GM19328 (cell line): ENCODE measurements around the gene PCNX4.

Experiments used
- ATAC-seq: cut with Tn5 transposase; IDR thresholded peaks from one replicate; pipeline ENCODE4 v1.9.1; 2021; ENCODE audit warnings: mild to moderate bottlenecking, moderate library complexity; ENCODE audit not compliant: unreplicated experiment

Gene PCNX4

DNA sequence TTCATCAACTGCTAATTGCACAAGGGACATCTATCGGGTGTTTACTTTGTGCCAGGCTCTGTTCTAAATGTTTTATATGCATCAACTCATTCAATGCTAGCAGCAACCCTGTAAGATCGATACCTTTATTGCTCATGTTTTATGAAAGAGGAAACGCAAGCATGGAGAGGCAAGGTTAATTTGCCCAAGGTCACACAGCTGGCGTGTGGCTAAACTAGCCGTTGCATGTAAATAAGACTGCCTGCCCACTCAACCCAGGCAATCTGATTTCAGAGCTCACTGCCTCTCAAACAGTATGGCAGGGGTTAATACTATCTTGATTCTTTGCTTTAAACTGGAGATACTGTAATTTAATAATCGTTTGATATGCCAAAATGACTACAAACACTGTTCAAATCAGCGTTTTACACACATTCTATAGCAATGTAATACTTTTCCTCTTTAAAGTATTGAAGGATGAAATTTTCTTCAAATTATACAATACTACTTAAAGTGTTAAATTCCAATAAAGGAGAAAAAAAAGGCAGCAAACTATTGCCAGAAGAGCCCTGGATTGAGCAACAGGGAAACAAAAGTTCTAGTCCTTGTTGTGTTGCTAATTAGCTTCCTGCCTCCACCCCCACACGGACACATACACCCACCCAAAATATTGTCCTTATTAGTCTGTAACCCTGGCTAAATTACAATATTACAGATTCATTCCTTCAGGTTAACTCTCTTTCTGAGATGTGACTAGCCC is 112.5 kb downstream of the PCNX4 start:
- ATAC-seq = peak; percentile 62

- peak; percentile 57 for ATAC-seq
These were observed 113.4 kb downstream of the PCNX4 start for GRCh38 chr14:60204843-60205774.

- no peak for ATAC-seq
These were observed 114.5 kb downstream of the PCNX4 start for GRCh38 chr14:60206249-60206670.

DNA sequence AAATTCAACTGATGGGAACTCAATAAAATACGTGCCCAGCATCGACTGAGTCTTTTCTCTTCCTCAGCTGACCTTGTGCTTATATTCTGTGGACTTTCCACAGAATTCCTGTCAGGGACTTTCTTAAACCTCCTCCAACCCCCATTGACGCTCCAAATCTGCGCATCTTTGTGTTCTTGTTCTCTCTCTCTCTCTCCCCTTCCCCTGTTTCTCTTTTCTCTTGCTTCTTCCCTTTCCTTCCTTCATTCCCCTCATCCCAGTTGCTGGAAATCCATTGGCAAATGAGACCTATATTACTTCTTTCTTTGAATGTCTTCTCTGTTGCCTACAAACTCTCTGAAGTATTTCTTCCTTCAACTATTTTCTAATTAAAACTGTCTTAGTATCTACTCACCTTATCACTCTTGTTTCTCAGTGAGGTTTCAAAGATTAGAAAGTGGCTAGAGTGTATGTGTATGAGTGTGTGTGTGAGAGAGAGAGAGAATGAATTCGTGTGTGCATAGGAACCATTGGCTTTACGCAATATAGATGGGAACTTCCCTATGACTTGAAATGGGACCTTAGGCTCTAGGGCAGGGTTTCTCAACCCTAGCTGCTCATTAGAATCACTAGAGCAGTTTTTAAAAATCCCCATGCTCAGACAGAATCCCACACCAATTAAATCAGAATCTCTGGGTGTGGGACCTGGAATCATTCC is 115.3 kb downstream of the PCNX4 start:
- no peak for ATAC-seq

GRCh38 chr14:60210703-60211102 is 119.0 kb downstream of the PCNX4 start:
- no peak for ATAC-seq

GRCh38 chr14:60211153-60211552 is 119.4 kb downstream of the PCNX4 start:
- no peak for ATAC-seq

DNA sequence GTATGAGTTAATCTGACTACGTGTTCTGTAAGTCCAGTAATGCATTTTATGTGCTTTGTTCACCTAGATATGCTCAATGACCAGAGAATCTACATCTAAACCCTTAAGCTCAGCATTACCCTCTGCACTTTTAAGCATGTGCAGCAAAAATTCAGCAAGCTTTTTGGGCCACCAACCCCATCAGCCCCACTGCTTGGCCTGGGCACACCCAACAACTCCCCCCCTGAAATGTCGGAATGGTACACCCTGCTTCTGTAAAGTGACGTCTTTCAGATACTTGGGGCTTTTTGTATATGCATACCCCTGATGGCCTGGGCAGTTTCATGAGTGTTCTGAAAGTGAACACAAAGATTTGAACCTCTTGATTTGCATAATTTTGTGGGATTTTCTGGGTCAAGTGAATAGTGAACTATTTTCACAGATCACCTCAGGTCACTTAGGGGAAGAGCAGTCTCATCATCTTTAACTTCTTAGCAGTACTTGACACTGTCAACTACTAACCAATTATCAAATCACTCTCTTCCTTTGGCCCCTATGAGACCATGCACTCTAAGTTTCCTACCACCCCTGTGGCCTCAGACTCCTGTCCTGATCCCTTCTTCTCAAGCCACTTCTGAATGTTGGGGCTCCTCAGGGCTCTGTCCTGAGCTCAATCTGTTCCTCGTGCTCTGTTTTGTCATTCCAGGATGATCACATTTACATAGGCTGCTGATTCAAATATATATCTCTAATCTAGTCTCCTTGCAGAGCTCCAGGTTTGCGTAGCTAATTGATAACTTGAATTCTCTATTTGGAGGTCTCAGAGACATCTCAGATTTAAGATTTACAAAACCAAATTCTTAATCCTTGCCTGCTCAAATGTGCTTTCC is 121.0 kb downstream of the PCNX4 start:
- peak; percentile 89 for ATAC-seq

GRCh38 chr14:60214003-60214402 is 122.3 kb downstream of the PCNX4 start:
- no peak for ATAC-seq

DNA sequence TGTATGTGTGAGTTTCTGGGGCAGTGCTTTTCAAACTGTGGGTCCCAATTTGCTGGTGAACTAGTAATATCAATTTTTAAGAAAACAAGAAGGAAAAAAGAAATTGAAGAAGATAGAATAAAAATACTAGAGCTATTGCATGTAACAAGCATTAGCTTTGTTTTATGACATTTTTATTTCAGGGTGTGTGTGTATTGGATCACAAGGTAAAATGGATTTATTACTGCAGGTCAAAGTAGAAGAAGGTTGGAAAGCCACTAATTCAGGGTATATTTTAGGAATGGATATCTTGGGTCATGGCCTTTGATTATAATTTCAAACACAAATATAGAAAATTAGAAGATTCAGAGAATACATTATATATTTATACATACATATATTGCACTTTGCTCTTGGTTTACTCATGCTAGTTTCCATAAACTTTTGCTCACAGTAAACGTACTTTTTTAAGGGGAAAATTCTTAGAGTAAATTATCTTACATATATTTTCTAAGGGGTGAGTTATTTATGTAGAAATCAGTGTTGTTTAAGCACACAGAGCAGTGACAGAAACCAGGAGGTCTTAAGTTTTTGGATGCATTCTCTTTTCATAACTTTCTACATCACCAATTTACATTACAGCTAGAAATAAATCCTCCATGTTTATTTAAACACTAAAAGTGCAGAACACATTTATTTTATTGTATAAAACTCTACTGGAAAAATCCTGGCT is 122.8 kb downstream of the PCNX4 start:
- ATAC-seq = no peak

DNA sequence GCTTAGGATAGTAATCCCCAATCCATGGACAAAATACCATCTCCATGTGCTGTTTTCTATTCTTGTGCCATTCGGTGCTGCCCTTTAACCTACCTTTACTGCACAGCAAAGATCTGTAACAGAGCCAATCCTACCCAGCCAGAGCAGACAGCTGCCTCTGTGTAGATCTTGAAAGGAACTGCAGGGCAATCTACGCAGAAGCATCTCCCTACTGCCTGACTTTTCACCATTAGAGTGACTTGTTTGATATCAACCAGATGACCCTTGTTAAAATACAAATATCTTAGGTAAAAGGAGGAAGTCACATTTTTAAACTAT is 123.4 kb downstream of the PCNX4 start:
- no peak for ATAC-seq

DNA sequence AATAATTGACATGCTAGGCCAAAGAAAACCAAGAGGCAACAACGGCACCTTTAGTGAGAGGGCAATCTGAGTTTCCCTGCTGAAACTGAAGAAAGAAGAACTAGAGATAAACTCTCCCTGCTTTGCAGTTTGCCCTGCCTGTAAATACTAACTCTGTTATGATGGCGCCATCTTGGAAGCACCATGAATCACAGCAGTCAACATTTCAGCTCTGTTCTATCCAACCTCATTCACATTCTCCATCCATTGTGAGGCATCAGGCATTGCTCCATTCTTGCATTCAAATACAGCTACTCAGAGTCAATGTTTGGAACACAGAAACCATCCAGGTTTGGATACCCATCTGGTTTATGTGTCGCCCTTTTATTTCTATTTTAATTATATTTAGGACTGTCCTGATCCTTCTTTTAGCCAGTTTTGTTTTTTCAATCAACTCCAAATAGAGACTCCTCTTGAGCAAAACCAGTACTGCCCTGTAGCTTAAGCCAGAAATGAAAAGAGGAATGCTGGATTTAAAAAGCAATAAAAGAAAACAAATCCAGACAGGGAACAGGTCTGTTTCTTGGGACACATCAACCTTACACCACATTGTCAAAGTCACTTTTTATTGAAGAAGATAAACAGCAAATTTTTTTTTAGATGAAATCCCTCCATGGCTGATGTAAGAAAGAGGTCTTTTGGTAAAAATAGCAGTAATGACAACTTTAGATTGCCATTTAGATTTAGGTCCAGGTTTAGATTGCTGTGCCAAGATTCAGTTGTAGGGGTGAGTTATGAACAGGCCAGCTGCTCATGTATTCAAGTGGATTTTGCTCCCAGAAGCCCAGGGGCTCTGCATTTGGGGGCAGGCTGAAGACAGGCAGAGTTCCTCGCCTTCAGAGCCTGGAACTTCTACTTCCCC is 124.0 kb downstream of the PCNX4 start:
- ATAC-seq = no peak

- no peak for ATAC-seq
These were observed 126.0 kb downstream of the PCNX4 start for GRCh38 chr14:60217713-60218112.
